Right lobe of liver (tissue), 4 donors: ENCODE data around the gene GNAL.

ENCODE experiments used
- POLR2A ChIP-seq: fragments of 450-650 bp; IDR thresholded peaks from one replicate; pipeline ENCODE4 v1.6.1; 2017; ENCODE audit warnings: antibody characterized with exemption, mild to moderate bottlenecking
- TF ChIP-seq, protein P1 (sequence below), 4 donors: fragments of 200-600 bp in 3 of 4; fragments of 450-650 bp in 1 of 4; IDR thresholded peaks; one replicate each; pipeline versions ENCODE4 v1.5.1 to v1.8.0; 2016 to 2022; ENCODE audit warnings: antibody characterized with exemption in 4 of 4, mild to moderate bottlenecking in 2 of 4
- donor health status: DM: no; HTN: no; CAD: no.
- donor health status: DM: no; HTN: no; CAD: no.
- donor health status: DM: no; HTN: yes; CAD: no.

GRCh38 chr18:11891737-11892136 lies 202.7 kb downstream of the GNAL start:
- TF ChIP-seq POLR2A = no peak
- TF ChIP-seq, protein P1, sequence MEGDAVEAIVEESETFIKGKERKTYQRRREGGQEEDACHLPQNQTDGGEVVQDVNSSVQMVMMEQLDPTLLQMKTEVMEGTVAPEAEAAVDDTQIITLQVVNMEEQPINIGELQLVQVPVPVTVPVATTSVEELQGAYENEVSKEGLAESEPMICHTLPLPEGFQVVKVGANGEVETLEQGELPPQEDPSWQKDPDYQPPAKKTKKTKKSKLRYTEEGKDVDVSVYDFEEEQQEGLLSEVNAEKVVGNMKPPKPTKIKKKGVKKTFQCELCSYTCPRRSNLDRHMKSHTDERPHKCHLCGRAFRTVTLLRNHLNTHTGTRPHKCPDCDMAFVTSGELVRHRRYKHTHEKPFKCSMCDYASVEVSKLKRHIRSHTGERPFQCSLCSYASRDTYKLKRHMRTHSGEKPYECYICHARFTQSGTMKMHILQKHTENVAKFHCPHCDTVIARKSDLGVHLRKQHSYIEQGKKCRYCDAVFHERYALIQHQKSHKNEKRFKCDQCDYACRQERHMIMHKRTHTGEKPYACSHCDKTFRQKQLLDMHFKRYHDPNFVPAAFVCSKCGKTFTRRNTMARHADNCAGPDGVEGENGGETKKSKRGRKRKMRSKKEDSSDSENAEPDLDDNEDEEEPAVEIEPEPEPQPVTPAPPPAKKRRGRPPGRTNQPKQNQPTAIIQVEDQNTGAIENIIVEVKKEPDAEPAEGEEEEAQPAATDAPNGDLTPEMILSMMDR (IDR thresholded peaks at IDR 0.05) = no peak
